ENCODE data around the gene PRKN. TPM values are rescaled to one million over a fixed set of nuclear protein-coding genes. Genes with fewer than 3 reads are reported as not detected.
A peak's percentile ranks its signal among the peaks of the same experiment; 100 is the strongest.

PRKN gene
- total and polyA plus RNA-seq, 5 experiments from 2014 or later, result 2.2 to 5.6 (median 3.5) TPM

- H3K27ac Mint-ChIP-seq, result no peak overlapping the region
- peaks cover 0 to 19% (median 10%) of the 10 kb centered on the region in 3 donors for H3K36me3 Mint-ChIP-seq
- DNase-seq, result no peak
- no peak overlapping the region for H3K4me3 Mint-ChIP-seq
- H3K27me3 Mint-ChIP-seq, result no peaks in the 10 kb centered on the region
- POLR2A ChIA-PET, result no interaction called here
- no peak for ATAC-seq
- peaks cover 0 to 55% (median 18%) of the 10 kb centered on the region in 9 donors for H3K9me3 Mint-ChIP-seq
- H3K4me1 Mint-ChIP-seq, result no peaks in the 10 kb centered on the region
Observed at GRCh38 chr6:162331911-162332310, 395.7 kb downstream of the PRKN start.

GRCh38 chr6:162325826-162326225, 401.7 kb downstream of the PRKN start:
- DNase-seq (no peak), ATAC-seq (no peak)
- H3K9me3 Mint-ChIP-seq, result peaks cover 4 to 65% (median 22%) of the 10 kb centered on the region in 9 donors
- H3K4me1 Mint-ChIP-seq, result no peaks in the 10 kb centered on the region
- H3K27ac Mint-ChIP-seq, result no peak overlapping the region
- no peak overlapping the region for H3K4me3 Mint-ChIP-seq
- no peaks in the 10 kb centered on the region for H3K27me3 Mint-ChIP-seq
- peaks cover 0 to 24% (median 8%) of the 10 kb centered on the region in 3 donors for H3K36me3 Mint-ChIP-seq
- POLR2A ChIA-PET, result no interaction called here

DNA sequence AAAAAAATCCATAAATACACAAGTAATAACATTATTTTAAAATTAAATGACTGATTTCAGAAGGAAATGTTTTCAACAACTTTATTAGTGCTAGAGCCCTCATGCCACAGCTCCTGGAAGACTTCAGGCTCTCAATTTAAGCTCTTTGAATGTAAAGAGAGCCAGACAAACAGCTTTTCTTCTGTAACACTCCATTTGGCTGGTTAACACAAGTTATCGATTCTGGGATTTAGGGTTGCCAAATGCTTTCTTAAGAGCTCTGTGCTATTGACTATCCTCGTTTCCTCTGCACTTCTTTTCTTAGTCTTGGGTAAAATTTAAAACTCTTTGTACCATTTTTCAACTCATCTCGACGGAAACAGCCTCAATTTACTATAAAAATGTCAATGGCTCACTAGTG, 402.5 kb downstream of the PRKN start:
- Mint-ChIP-seq H3K4me3 (no peak overlapping the region), H3K27me3 (no peaks in the 10 kb centered on the region), H3K9me3 (peaks cover 5 to 72% (median 23%) of the 10 kb centered on the region in 9 donors), H3K27ac (peak overlapping the region in 1 of 10 donors; percentile 31), H3K36me3 (peaks cover 0 to 26% (median 7%) of the 10 kb centered on the region in 3 donors), H3K4me1 (no peaks in the 10 kb centered on the region)
- ATAC-seq (no peak), DNase-seq (no peak)
- POLR2A ChIA-PET, result no interaction called here

- Mint-ChIP-seq H3K27me3 (no peaks in the 10 kb centered on the region), H3K27ac (no peak overlapping the region), H3K4me1 (peaks cover 0 to 6% (median 0%) of the 10 kb centered on the region in 4 donors), H3K9me3 (peaks cover 0 to 19% (median 6%) of the 10 kb centered on the region in 9 donors), H3K4me3 (no peak overlapping the region), H3K36me3 (peaks cover 3 to 9% (median 3%) of the 10 kb centered on the region in 3 donors)
- no peak for DNase-seq
- ATAC-seq, result no peak
- POLR2A ChIA-PET, result no interaction called here
Observed at GRCh38 chr6:162315291-162315690, 412.3 kb downstream of the PRKN start.

GRCh38 chr6:162313922-162314660, 413.5 kb downstream of the PRKN start:
- POLR2A ChIA-PET, result no interaction called here
- peaks cover 0 to 13% (median 8%) of the 10 kb centered on the region in 9 donors for H3K9me3 Mint-ChIP-seq

GRCh38 chr6:162307865-162308264, 419.7 kb downstream of the PRKN start:
- peaks cover 0 to 12% (median 3%) of the 10 kb centered on the region in 9 donors for H3K9me3 Mint-ChIP-seq
- peaks cover 0 to 11% (median 8%) of the 10 kb centered on the region in 3 donors for H3K36me3 Mint-ChIP-seq
- DNase-seq (no peak), ATAC-seq (no peak)
- H3K27ac Mint-ChIP-seq, result peak overlapping the region in 1 of 10 donors; percentile 10
- peaks cover 0 to 3% (median 0%) of the 10 kb centered on the region in 4 donors for H3K4me1 Mint-ChIP-seq
- no peak overlapping the region for H3K4me3 Mint-ChIP-seq
- POLR2A ChIA-PET, result no interaction called here
- no peaks in the 10 kb centered on the region for H3K27me3 Mint-ChIP-seq

More at GRCh38 chr6:162313922-162314660, 413.5 kb downstream of the PRKN start:
- ATAC-seq (no peak), DNase-seq (no peak)
- Mint-ChIP-seq H3K27me3 (no peaks in the 10 kb centered on the region), H3K27ac (no peak overlapping the region), H3K4me3 (no peak overlapping the region), H3K36me3 (peaks cover 3 to 15% (median 9%) of the 10 kb centered on the region in 3 donors), H3K4me1 (peaks cover 0 to 6% (median 0%) of the 10 kb centered on the region in 4 donors)

GRCh38 chr6:162306616-162307015, 420.9 kb downstream of the PRKN start:
- DNase-seq (no peak), ATAC-seq (no peak)

GRCh38 chr6:162301128-162301527, 426.4 kb downstream of the PRKN start:
- DNase-seq (no peak), ATAC-seq (no peak)
- Mint-ChIP-seq H3K4me3 (no peak overlapping the region), H3K27me3 (no peaks in the 10 kb centered on the region), H3K27ac (no peak overlapping the region), H3K4me1 (peaks cover 0 to 1% (median 0%) of the 10 kb centered on the region in 4 donors), H3K36me3 (no peaks in the 10 kb centered on the region), H3K9me3 (peaks cover 0 to 2% (median 0%) of the 10 kb centered on the region in 9 donors)
- POLR2A ChIA-PET, result no interaction called here

More at GRCh38 chr6:162306616-162307015, 420.9 kb downstream of the PRKN start:
- Mint-ChIP-seq H3K27ac (no peak overlapping the region), H3K27me3 (no peaks in the 10 kb centered on the region), H3K4me3 (no peak overlapping the region), H3K4me1 (no peaks in the 10 kb centered on the region), H3K9me3 (peaks cover 0 to 5% (median 0%) of the 10 kb centered on the region in 9 donors), H3K36me3 (peaks cover 0 to 11% (median 8%) of the 10 kb centered on the region in 3 donors)
- POLR2A ChIA-PET, result no interaction called here

- H3K36me3 Mint-ChIP-seq, result peaks cover 0 to 11% (median 3%) of the 10 kb centered on the region in 3 donors
- H3K27me3 Mint-ChIP-seq, result no peaks in the 10 kb centered on the region
- DNase-seq (no peak), ATAC-seq (no peak)
- peaks cover 0 to 7% (median 1%) of the 10 kb centered on the region in 4 donors for H3K4me1 Mint-ChIP-seq
- H3K4me3 Mint-ChIP-seq, result no peak overlapping the region
- peaks cover 0 to 14% (median 0%) of the 10 kb centered on the region in 9 donors for H3K9me3 Mint-ChIP-seq
- POLR2A ChIA-PET, result no interaction called here
- H3K27ac Mint-ChIP-seq, result no peak overlapping the region
Observed at GRCh38 chr6:162294029-162294428, 433.5 kb downstream of the PRKN start.

DNA sequence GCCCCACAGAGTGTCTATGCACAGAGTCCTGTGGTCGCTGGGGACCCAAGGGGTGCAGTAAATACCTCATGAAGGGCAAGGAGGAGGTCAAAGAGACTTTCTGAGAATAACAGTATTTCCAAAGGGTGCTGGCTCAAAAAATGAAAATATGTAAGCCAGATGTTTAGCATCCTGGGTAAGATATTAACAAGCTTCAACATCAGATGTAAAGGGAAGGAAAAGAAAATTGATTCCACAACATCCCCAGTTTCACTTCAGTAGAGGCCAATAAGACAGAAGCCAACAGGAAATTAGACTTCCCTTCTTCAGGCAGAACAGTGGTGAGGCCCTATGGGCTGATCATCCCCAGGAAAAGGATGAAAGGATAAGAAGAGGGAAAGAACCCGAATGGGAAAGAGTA, 434.7 kb downstream of the PRKN start:
- Mint-ChIP-seq H3K27me3 (no peaks in the 10 kb centered on the region), H3K36me3 (peaks cover 0 to 11% (median 3%) of the 10 kb centered on the region in 3 donors), H3K4me3 (no peak overlapping the region), H3K27ac (no peak overlapping the region), H3K4me1 (peaks cover 0 to 7% (median 1%) of the 10 kb centered on the region in 4 donors), H3K9me3 (peaks cover 0 to 14% (median 0%) of the 10 kb centered on the region in 9 donors)
- POLR2A ChIA-PET, result no interaction called here
- no peak for ATAC-seq
- no peak for DNase-seq

DNA sequence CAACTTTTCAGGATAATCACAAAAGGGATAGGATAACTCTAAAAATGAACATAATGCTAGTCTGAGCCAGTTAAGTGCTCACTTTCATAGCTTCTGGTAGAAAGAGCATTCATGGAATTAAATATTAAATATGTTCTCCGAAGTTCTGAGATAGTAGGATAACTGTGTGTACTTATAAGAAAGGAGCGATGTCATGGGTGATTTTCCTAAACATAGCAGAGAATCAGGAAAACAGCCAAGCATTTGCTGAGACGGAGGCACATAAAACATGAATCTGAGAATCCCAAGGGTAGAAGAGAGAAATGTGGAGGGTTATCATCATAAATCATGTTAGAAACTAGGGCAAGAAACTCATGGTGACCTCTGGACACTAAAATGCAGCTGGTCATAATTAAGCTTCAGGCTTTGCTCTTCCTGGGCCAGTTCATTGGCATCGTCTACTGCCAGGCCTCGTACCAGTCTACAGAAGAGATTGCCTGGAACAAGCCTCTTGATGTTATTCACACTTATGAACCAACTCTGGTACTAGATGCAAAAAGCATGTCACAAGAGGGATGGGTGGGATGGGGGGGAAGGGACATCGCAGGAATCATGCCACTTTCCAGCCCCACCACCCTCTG, 436.6 kb downstream of the PRKN start:
- Mint-ChIP-seq H3K36me3 (peaks cover 0 to 15% (median 5%) of the 10 kb centered on the region in 3 donors), H3K4me3 (no peak overlapping the region), H3K9me3 (peaks cover 0 to 22% (median 0%) of the 10 kb centered on the region in 9 donors), H3K4me1 (peaks cover 0 to 7% (median under 1%) of the 10 kb centered on the region in 4 donors), H3K27ac (no peak overlapping the region), H3K27me3 (no peaks in the 10 kb centered on the region)
- POLR2A ChIA-PET, result no interaction called here
- DNase-seq, result no peak
- no peak for ATAC-seq

GRCh38 chr6:162289972-162290371, 437.6 kb downstream of the PRKN start:
- Mint-ChIP-seq H3K36me3 (peaks cover 0 to 15% (median 5%) of the 10 kb centered on the region in 3 donors), H3K9me3 (peaks cover 0 to 27% (median 0%) of the 10 kb centered on the region in 9 donors), H3K4me3 (no peak overlapping the region), H3K27ac (no peak overlapping the region), H3K27me3 (no peaks in the 10 kb centered on the region), H3K4me1 (peaks cover 0 to 7% (median under 1%) of the 10 kb centered on the region in 4 donors)
- ATAC-seq, result no peak
- POLR2A ChIA-PET, result no interaction called here
- no peak for DNase-seq

GRCh38 chr6:162273986-162274385, 453.6 kb downstream of the PRKN start:
- H3K4me3 Mint-ChIP-seq, result no peak overlapping the region
- POLR2A ChIA-PET, result no interaction called here
- no peak for ATAC-seq
- H3K36me3 Mint-ChIP-seq, result peaks cover 0 to 8% (median 7%) of the 10 kb centered on the region in 3 donors
- H3K27me3 Mint-ChIP-seq, result no peaks in the 10 kb centered on the region
- H3K9me3 Mint-ChIP-seq, result peaks cover 0 to 4% (median 0%) of the 10 kb centered on the region in 9 donors
- DNase-seq, result no peak
- H3K27ac Mint-ChIP-seq, result no peak overlapping the region
- no peaks in the 10 kb centered on the region for H3K4me1 Mint-ChIP-seq

Measured in naive thymus-derived CD8-positive, alpha-beta T cell (primary cell).